H1 (cell line): ENCODE results near the gene PRSS2. TPM values are rescaled to one million over a fixed set of nuclear protein-coding genes. Genes with fewer than 3 reads are reported as not detected.

Source experiments
- CTCF ChIA-PET: fragments of 300-600 bp; sonication (Branson Sonifier 250); formaldehyde crosslinking; loops from one replicate; lab custom pipeline; 2021; ENCODE audit not compliant: partially characterized antibody; lab: Charles Lee
- POLR2A ChIA-PET: fragments of 300-600 bp; sonication (Branson Sonifier 250); formaldehyde crosslinking; loops from one replicate; lab custom pipeline; 2021; ENCODE audit warnings: inconsistent platforms; ENCODE audit not compliant: partially characterized antibody; lab: Charles Lee
- DNase-seq, 2 experiments: peaks; one replicate each; pipeline versions ENCODE4 v3.0.0 to v3.0.0-alpha.2; 2010 to 2022; ENCODE audit warnings: low spot score in 2 of 2, low read depth in 1 of 2, mixed read lengths in 1 of 2
- FAIRE-seq: peaks from 2 replicates; lab custom pipeline; 2011; peaks lifted over from hg19 to GRCh38; lab: Jason Lieb, UNC
- H2AFZ ChIP-seq: 2 replicates; pipeline ENCODE4 v1.8.1; 2012; ENCODE audit warnings: low read length, inconsistent platforms
- H2AK5ac ChIP-seq: 2 replicates; pipeline ENCODE4 v1.6.1; 2013; ENCODE audit warnings: low read depth, low read length
- H2BK120ac ChIP-seq: replicated peaks from 2 replicates; pipeline ENCODE3; 2013; ENCODE audit warnings: low read depth, low read length, inconsistent platforms
- H2BK12ac ChIP-seq: 2 replicates; pipeline ENCODE4 v1.6.1; 2013; ENCODE audit warnings: low read depth, low read length
- H2BK15ac ChIP-seq: 2 replicates; pipeline ENCODE4 v1.6.1; 2013; ENCODE audit warnings: low read length
- H2BK20ac ChIP-seq: 2 replicates; pipeline ENCODE4 v1.6.1; 2013; ENCODE audit warnings: low read length
- H2BK5ac ChIP-seq: 2 replicates; pipeline ENCODE4 v1.6.1; 2013; ENCODE audit warnings: low read depth, low read length
- H3K14ac ChIP-seq: 2 replicates; pipeline ENCODE4 v1.6.1; 2013; ENCODE audit warnings: inconsistent platforms; ENCODE audit not compliant: insufficient read length
- H3K18ac ChIP-seq: 2 replicates; pipeline ENCODE4 v1.6.1; 2013; ENCODE audit warnings: low read length; ENCODE audit errors: extremely low read depth
- H3K23ac ChIP-seq: 2 replicates; pipeline ENCODE4 v1.6.1; 2013; ENCODE audit warnings: inconsistent platforms; ENCODE audit not compliant: insufficient read length
- H3K23me2 ChIP-seq: 2 replicates; pipeline ENCODE4 v1.6.1; 2013; ENCODE audit warnings: low read depth, low read length
- H3K27ac ChIP-seq: 2 replicates; pipeline ENCODE4 v1.6.1; 2011; ENCODE audit warnings: low read depth, low read length, inconsistent platforms
- H3K27me3 ChIP-seq, 4 experiments: replicated peaks in 1 of 4; 1 replicate in 1 of 4; 2 replicates in 3 of 4; pipeline versions ENCODE4 v1.6.1 to v1.8.1; 2011 to 2013; ENCODE audit warnings: low read length in 3 of 4, mild to moderate bottlenecking in 3 of 4, inconsistent platforms in 2 of 4, mixed read lengths in 2 of 4, moderate library complexity in 1 of 4; ENCODE audit not compliant: control insufficient read depth in 3 of 4, insufficient read depth in 3 of 4; ENCODE audit errors: extremely low read depth in 1 of 4
- H3K36me3 ChIP-seq, 4 experiments: 2 replicates each; pipeline versions ENCODE4 v1.6.1 to v1.8.1; 2011 to 2013; ENCODE audit warnings: mild to moderate bottlenecking in 4 of 4, low read length in 3 of 4, moderate library complexity in 2 of 4, control low read depth in 1 of 4, inconsistent platforms in 1 of 4; ENCODE audit not compliant: insufficient read depth in 4 of 4, control insufficient read depth in 2 of 4
- H3K4ac ChIP-seq: replicated peaks from 2 replicates; pipeline ENCODE3; 2013; ENCODE audit warnings: low read length, low read depth, mixed read lengths, inconsistent platforms; ENCODE audit not compliant: insufficient read length
- H3K4me1 ChIP-seq, 4 experiments: replicated peaks in 1 of 4; 1 replicate in 1 of 4; 2 replicates in 3 of 4; pipeline versions ENCODE4 v1.6.1 to v1.8.1; 2011 to 2013; ENCODE audit warnings: low read length in 3 of 4, inconsistent platforms in 2 of 4, mixed read lengths in 1 of 4; ENCODE audit not compliant: insufficient read depth in 4 of 4, control insufficient read depth in 3 of 4
- H3K4me2 ChIP-seq, 2 experiments: 2 replicates each; pipeline versions ENCODE4 v1.6.1 to v1.8.1; 2011 to 2013; ENCODE audit warnings: low read depth in 2 of 2, low read length in 2 of 2, control low read depth in 1 of 2, inconsistent platforms in 1 of 2, mild to moderate bottlenecking in 1 of 2; ENCODE audit not compliant: insufficient read depth in 1 of 2
- H3K4me3 ChIP-seq, 4 experiments: fragments of 200-600, 300-600 bp in 1 of 4; sonication (generic), shearing (Covaris generic), sonication (Bioruptor Twin) in 1 of 4; 2 replicates each; pipeline versions ENCODE4 v1.5.1 to v1.8.1; 2011 to 2016; ENCODE audit warnings: low read length in 4 of 4, low read depth in 3 of 4, control low read depth in 2 of 4, inconsistent platforms in 2 of 4, mild to moderate bottlenecking in 2 of 4, mixed read lengths in 1 of 4, moderate library complexity in 1 of 4; ENCODE audit not compliant: insufficient read depth in 2 of 4; ENCODE audit errors: extremely low read depth in 1 of 4
- H3K56ac ChIP-seq: replicated peaks from 2 replicates; pipeline ENCODE3; 2013; ENCODE audit warnings: low read depth, mild to moderate bottlenecking, mixed read lengths, low read length, inconsistent platforms; ENCODE audit not compliant: insufficient read length
- H3K79me1 ChIP-seq: 2 replicates; pipeline ENCODE4 v1.6.1; 2013; ENCODE audit warnings: low read depth, low read length, control low read depth
- H3K79me2 ChIP-seq, 2 experiments: 2 replicates each; pipeline versions ENCODE4 v1.6.1 to v1.8.1; 2012 to 2013; ENCODE audit warnings: low read length in 2 of 2, mild to moderate bottlenecking in 2 of 2, inconsistent platforms in 1 of 2; ENCODE audit not compliant: insufficient read depth in 2 of 2, control insufficient read depth in 1 of 2
- H3K9ac ChIP-seq, 4 experiments: replicated peaks in 1 of 4; 1 replicate in 1 of 4; 2 replicates in 3 of 4; pipeline versions ENCODE4 v1.6.1 to v1.8.1; 2011 to 2013; ENCODE audit warnings: low read depth in 3 of 4, low read length in 3 of 4, control low read depth in 2 of 4, mild to moderate bottlenecking in 2 of 4, moderate library complexity in 2 of 4, inconsistent platforms in 1 of 4; ENCODE audit errors: extremely low read depth in 1 of 4
- H3K9me3 ChIP-seq, 2 experiments: 2 replicates each; pipeline versions ENCODE4 v1.6.1 to v1.8.1; 2012 to 2013; ENCODE audit warnings: mild to moderate bottlenecking in 2 of 2, moderate library complexity in 2 of 2, control low read depth in 1 of 2, inconsistent platforms in 1 of 2, low read depth in 1 of 2, low read length in 1 of 2, mixed read lengths in 1 of 2; ENCODE audit not compliant: insufficient read depth in 2 of 2
- H4K20me1 ChIP-seq, 2 experiments: replicated peaks in 1 of 2; 2 replicates each; pipeline versions ENCODE3 to v1.8.1; 2011 to 2013; ENCODE audit warnings: inconsistent platforms in 2 of 2, low read length in 2 of 2, mild to moderate bottlenecking in 1 of 2; ENCODE audit not compliant: insufficient read depth in 2 of 2, control insufficient read depth in 1 of 2
- H4K5ac ChIP-seq: 2 replicates; pipeline ENCODE4 v1.6.1; 2013; ENCODE audit warnings: low read length, low read depth, mixed read lengths, inconsistent platforms; ENCODE audit not compliant: insufficient read length
- H4K8ac ChIP-seq: 2 replicates; pipeline ENCODE4 v1.8.0; 2013; ENCODE audit warnings: mild to moderate bottlenecking, moderate library complexity, low read length, inconsistent platforms; ENCODE audit not compliant: insufficient read depth; ENCODE audit errors: extremely low read depth
- H4K91ac ChIP-seq: replicated peaks from 2 replicates; pipeline ENCODE3; 2013; ENCODE audit warnings: low read length, mixed read lengths, inconsistent platforms; ENCODE audit not compliant: insufficient read length
- KDM5A ChIP-seq: fragments of 200-600 bp; IDR thresholded peaks from 2 replicates; pipeline ENCODE4 v1.7.1; 2012; ENCODE audit warnings: mild to moderate bottlenecking, low read length, inconsistent platforms, mixed read lengths
- POU5F1 ChIP-seq: IDR thresholded peaks from 2 replicates; pipeline ENCODE4 v1.6.1; 2011; ENCODE audit warnings: low read depth, mild to moderate bottlenecking, low read length, moderate library complexity
- TEAD4 ChIP-seq: IDR thresholded peaks from 2 replicates; pipeline ENCODE4 v1.6.1; 2012; ENCODE audit warnings: low read depth, low read length, inconsistent platforms, mixed read lengths
- WGBS, 2 experiments: shearing (Covaris generic) in 1 of 2; methylation state at CpG; one replicate each; pipeline versions ENCODE4 v1.1.6 to v1.1.7; 2013 to 2015; ENCODE audit warnings: low lambda C conversion rate in 2 of 2, mixed read lengths in 2 of 2, inconsistent platforms in 1 of 2, low coverage in 1 of 2, missing lambda C conversion rate in 1 of 2; ENCODE audit not compliant: insufficient replicate concordance in 2 of 2, insufficient coverage in 1 of 2, insufficient read length in 1 of 2; ENCODE audit errors: extremely low coverage in 1 of 2, missing lambda C conversion rate in 1 of 2; 5-methylcytosine and 5-hydroxymethylcytosine counted together
- polyA plus RNA-seq, 7 experiments: library from polyadenylated mRNA; depleted of rRNA in 3 of 7; stranded (reverse) in 5 of 7; unstranded in 2 of 7; fragments of >200 nt in 5 of 7; fragments of 200-250 nt in 2 of 7; gene quantifications; 1 replicate in 5 of 7; 2 replicates in 1 of 7; 4 replicates in 1 of 7; pipeline versions ENCODE4 v1.2.1 to v1.2.3, GENCODE V29; 2011 to 2013; ENCODE audit warnings: missing spikeins in 2 of 7, mixed read lengths in 2 of 7
- total RNA-seq: library from RNA; stranded (reverse); fragmentation: NEBNext Ultra II Directional; extraction: Animal tissue kit (Norgen Biotek cat#: 25700); gene quantifications from 2 replicates; pipeline ENCODE4 v1.2.1, GENCODE V29; 2021

PRSS2 gene
- total and polyA plus RNA-seq, 2 of the 8 experiments (the other 6 are each of a cell fraction or from before 2014, with no cell fraction given): not detected

DNA sequence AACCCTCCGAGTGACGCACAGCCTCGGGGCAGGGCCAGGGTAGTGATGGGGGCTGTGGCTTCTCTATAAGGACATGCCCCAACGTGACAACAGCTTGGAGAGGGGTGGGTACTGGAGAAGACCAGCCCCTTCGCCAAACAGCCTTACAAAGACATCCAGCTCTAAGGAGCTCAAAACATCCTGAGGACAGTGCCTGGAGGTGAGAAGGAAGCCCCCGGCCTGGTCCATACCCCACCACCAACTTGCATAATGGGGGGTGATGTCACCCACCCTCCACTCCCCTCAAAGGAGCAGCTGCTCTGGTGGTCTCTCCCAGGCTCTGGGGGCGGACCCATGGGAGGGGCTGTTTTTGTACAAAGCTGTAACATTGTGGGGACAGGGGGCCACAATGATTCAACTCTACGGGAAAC is 15.1 kb downstream of the PRSS2 start:
- Histone ChIP-seq H3K36me3 (no peaks in the 10 kb centered on the region), H2BK15ac (no peak overlapping the region), H4K8ac (peak overlapping the region; percentile 31; the same call in 1 of the 2 replicates), H3K23me2 (no peaks in the 10 kb centered on the region), H3K56ac (no peak overlapping the region), H3K79me2 (no peaks in the 10 kb centered on the region), H2BK5ac (no peak overlapping the region), H4K20me1 (no peaks in the 10 kb centered on the region), H3K18ac (no peak overlapping the region), H3K14ac (no peak overlapping the region), H2BK12ac (no peak overlapping the region), H3K79me1 (no peaks in the 10 kb centered on the region), H2BK20ac (no peak overlapping the region), H3K4me3 (no peak overlapping the region), H3K4me1 (no peaks in the 10 kb centered on the region; a peak in 1 of 7 replicates), H3K4ac (no peak overlapping the region), H3K27ac (no peak overlapping the region), H2AK5ac (no peak overlapping the region), H3K9ac (no peak overlapping the region), H3K27me3 (no peaks in the 10 kb centered on the region), H4K91ac (no peak overlapping the region), H3K23ac (no peak overlapping the region), H4K5ac (no peak overlapping the region)
- no peak for DNase-seq
- TF ChIP-seq POU5F1 (no peak), TEAD4 (no peak), KDM5A (no peak)
- TF ChIP-seq, all 59 proteins: peak for 0
- WGBS, 2 experiments: 89% methylated on average over 8 of the region's 8 CpGs; no CpG with 5 or more reads in 1 of the 2 experiments
- H3K4me2 ChIP-seq: no peak overlapping the region
- ChIA-PET POLR2A (no interaction called here), CTCF (interaction anchor here (0.6 to 24.1 kb wide), 22 partner anchors 9 to 423 kb away, joined by 3 to 430 read pairs (median 6); no protein-coding TSS in a partner anchor)
- H2BK120ac ChIP-seq: no peak overlapping the region
- no peak overlapping the region for H2AFZ ChIP-seq
- FAIRE-seq: no peak
- H3K9me3 ChIP-seq: no peaks in the 10 kb centered on the region
